Measurements from ENCODE around the gene GRK4. TPM values are rescaled to one million over a fixed set of nuclear protein-coding genes. Genes with fewer than 3 reads are reported as not detected.

GRK4 gene
- total RNA-seq, 3 donors from 2014 or later: 3.8 to 6.9 (median 5.8) TPM

DNA sequence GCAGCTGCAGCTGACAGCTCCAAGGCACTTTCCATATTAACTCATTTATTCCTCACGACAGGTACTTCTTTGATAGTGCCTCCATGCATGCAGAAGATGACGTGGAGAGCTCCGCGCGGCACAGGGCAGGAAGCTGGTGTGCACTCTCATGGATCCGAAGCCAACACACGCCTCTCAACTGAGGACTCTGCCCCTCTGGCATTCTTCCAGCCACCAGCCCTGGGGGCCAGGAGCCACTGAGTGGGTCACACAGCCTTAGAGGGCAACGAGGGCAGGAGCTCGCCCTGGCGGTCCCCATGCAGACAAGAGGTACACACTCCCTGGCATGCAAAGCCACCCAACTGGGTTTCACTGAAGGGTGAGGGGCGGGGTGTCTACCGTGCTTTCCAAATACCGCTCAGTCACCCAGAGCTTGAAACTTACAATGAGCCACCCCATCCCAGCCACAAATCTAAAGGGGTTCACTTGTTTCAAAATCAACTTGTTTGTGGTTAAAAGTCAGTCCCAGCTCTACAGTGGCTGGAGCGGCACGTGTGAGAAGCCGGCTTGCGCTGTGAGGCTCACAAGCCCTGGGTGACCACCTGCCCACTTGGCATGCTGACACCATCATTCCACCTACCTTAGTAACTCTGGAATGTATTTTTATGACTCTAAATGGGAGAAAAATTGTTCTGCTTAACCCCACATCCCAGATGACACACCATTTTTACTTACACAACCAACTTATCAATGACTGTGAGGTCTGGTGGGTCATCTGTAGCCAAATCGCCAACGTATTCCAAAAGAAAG is 16.4 kb upstream of the GRK4 start:
- intact Hi-C loops (cut with DNase I; ENCODE audit: low total_unique reads): no loop called here
- TF ChIP-seq POLR2A (IDR thresholded peaks at IDR 0.05): no peak
- TF ChIP-seq, protein P1, sequence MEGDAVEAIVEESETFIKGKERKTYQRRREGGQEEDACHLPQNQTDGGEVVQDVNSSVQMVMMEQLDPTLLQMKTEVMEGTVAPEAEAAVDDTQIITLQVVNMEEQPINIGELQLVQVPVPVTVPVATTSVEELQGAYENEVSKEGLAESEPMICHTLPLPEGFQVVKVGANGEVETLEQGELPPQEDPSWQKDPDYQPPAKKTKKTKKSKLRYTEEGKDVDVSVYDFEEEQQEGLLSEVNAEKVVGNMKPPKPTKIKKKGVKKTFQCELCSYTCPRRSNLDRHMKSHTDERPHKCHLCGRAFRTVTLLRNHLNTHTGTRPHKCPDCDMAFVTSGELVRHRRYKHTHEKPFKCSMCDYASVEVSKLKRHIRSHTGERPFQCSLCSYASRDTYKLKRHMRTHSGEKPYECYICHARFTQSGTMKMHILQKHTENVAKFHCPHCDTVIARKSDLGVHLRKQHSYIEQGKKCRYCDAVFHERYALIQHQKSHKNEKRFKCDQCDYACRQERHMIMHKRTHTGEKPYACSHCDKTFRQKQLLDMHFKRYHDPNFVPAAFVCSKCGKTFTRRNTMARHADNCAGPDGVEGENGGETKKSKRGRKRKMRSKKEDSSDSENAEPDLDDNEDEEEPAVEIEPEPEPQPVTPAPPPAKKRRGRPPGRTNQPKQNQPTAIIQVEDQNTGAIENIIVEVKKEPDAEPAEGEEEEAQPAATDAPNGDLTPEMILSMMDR (IDR thresholded peaks at IDR 0.05): no peak
- TF ChIP-seq POLR2AphosphoS5 (IDR thresholded peaks at IDR 0.05): no peak
- Histone ChIP-seq H3K27me3 (no peaks in the 10 kb centered on the region), H3K36me3 (peaks cover 7% of the 10 kb centered on the region), H3K27ac (peak overlapping the region; percentile 22 to 54), H3K9me3 (no peaks in the 10 kb centered on the region), H3K4me1 (no peaks in the 10 kb centered on the region), H3K4me3 (no peak overlapping the region)
- peak in 1 of 2 donors; percentile 43 for DNase-seq (ENCODE audit: low spot score in 2 of 2)

DNA sequence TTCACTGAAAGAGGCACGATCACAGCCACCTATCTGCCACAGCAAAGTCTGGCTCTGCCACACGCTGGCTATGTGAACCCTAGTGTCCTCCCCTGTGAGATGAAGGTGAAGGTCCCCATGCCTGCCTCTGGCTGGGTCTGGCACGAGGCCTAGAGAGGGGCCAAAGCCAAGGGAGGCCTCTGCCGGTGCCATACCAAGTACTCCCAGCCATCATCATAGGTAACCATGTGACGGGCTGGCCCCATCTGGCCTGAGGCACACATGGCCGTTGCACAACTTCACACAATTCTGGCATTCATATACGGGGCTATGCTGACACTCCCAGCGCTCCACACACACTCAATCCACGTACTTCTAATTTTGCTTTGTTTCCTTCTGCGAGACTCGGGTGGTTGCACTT is 15.4 kb upstream of the GRK4 start:
- no peak for TF ChIP-seq POLR2A (IDR thresholded peaks at IDR 0.05)
- no peak for TF ChIP-seq POLR2AphosphoS5 (IDR thresholded peaks at IDR 0.05)
- TF ChIP-seq, protein P1 (IDR thresholded peaks at IDR 0.05): no peak
- no peaks in the 10 kb centered on the region for H3K4me1 ChIP-seq
- H3K36me3 ChIP-seq: peaks cover 7% of the 10 kb centered on the region
- intact Hi-C loops (cut with DNase I; ENCODE audit: low total_unique reads): no loop called here
- peak overlapping the region; percentile 22 to 54 for H3K27ac ChIP-seq
- H3K27me3 ChIP-seq: no peaks in the 10 kb centered on the region
- peak; percentile 49 to 57 for DNase-seq (ENCODE audit: low spot score in 2 of 2)
- no peak overlapping the region for H3K4me3 ChIP-seq
- no peaks in the 10 kb centered on the region for H3K9me3 ChIP-seq

DNA sequence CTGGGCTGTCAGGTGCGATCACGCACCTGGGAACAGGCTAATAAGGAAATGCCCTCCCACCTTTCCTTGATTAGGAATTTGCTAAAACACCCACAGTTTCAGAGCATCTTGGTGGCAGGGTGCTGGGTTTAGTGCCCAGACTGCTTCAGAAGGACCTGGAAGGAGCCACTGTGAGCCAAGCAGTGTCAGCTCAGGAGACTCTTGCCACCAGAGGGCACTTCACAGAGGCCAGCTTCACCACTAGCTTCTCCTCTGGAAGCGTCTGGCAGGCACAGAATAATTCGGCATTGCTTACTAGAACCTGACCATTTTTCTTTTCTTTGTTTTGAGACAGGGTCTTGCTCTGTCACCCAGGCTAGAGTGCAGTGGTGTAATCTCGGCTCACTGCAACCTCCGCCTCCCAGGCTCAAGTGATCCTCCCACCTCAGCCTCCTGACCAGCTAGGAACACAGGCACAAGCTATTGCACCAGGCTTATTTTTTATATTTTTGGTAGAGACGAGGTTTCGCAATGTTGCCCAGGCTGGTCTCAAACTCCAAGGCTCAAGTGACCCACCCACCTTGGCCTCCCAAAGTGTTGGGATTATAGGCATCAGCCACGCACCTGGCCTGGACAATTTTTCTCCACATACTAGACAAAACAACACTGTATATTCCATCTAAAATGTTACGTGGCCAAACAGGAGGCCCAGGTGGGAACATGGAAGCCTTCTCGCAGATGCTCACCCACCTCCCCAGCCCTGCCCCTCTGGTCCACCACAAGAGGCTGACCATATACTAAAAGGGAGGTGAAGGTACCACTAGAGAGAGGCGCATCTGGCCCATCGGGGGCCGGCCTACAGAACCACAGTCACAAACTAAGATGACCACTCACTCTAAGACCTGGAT is 14.2 kb upstream of the GRK4 start:
- Histone ChIP-seq H3K27ac (no peak overlapping the region), H3K4me3 (no peak overlapping the region), H3K4me1 (no peaks in the 10 kb centered on the region), H3K27me3 (no peaks in the 10 kb centered on the region), H3K9me3 (no peaks in the 10 kb centered on the region), H3K36me3 (peaks cover 7% of the 10 kb centered on the region)
- intact Hi-C loops (cut with DNase I; ENCODE audit: low total_unique reads): no loop called here
- TF ChIP-seq POLR2A (IDR thresholded peaks at IDR 0.05) (no peak), POLR2AphosphoS5 (IDR thresholded peaks at IDR 0.05) (no peak)
- TF ChIP-seq, protein P1 (IDR thresholded peaks at IDR 0.05): peak in 2 of 3 donors; percentile 26 to 35
- peak in 1 of 2 donors; percentile 52 for DNase-seq (ENCODE audit: low spot score in 2 of 2)

DNA sequence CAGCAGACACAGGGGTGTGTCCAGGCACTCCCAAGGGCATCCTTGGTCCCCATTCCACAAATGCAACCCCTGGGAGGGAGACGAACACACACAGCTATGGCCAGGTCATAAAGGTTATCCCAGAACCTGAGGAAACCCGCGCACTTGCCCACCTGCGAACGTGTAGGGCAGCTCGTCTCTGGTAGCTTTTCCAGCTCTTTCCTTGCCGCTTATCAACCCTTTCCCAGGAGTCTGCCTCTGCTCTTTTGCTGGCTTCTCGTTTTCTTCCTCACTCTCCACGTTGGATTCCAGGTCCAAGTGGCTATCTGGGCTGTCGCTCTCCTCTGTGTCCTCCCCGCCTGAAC is 13.6 kb upstream of the GRK4 start:
- Histone ChIP-seq H3K9me3 (no peaks in the 10 kb centered on the region), H3K27me3 (no peaks in the 10 kb centered on the region), H3K27ac (no peak overlapping the region), H3K4me1 (no peaks in the 10 kb centered on the region), H3K4me3 (no peak overlapping the region), H3K36me3 (peaks cover 7% of the 10 kb centered on the region)
- TF ChIP-seq POLR2A (IDR thresholded peaks at IDR 0.05): no peak
- TF ChIP-seq, protein P1 (IDR thresholded peaks at IDR 0.05): no peak
- no peak for TF ChIP-seq POLR2AphosphoS5 (IDR thresholded peaks at IDR 0.05)
- intact Hi-C loops (cut with DNase I; ENCODE audit: low total_unique reads): no loop called here
- no peak for DNase-seq (ENCODE audit: low spot score in 2 of 2)

All from breast epithelium (tissue), 4 donors.